ENCODE data around the gene MNX1. TPM values are rescaled to one million over a fixed set of nuclear protein-coding genes. Genes with fewer than 3 reads are reported as not detected.

The MNX1 gene
- total RNA-seq, 1 donor from 2014 or later, result not detected

DNA sequence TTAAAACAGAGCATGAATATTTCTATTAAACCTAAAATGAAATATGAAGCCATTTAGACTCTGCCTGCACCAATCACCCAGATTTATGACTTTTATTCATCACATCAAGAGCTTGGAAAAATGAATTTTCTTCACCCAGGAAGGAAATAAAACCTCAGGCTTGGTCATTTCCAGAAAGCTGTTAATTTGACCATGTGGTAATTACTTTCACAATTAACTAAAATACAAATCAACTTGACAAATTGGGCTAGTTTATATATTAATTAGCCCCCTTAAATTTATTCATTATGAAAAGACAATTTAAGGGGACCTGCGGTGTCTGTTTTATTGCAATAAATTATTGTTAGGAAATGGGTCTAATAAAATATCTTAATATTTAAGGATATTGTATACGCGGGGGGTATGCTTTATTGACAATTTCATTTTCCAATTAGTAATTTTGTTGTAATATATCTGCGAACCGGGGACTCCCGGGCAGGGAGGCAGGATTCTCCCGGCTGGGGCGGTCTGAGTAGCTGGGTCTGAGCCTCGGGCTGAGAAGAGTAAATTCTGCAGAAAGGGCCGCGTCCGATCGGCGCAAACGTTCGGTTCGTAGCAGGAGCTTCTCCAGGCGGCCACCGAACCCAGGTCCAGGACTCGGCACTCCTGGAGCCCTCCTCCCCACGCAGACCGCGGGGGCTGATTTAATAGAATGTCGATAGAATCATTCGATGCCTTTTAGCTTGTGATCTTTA, 9.4 kb upstream of the MNX1 start:
- no peaks in the 10 kb centered on the region for H3K36me3 ChIP-seq
- H3K27ac ChIP-seq (replicated peaks), result no peak overlapping the region
- H3K4me1 ChIP-seq, result peaks cover 32% of the 10 kb centered on the region
- peaks cover 100% of the 10 kb centered on the region for H3K27me3 ChIP-seq (ENCODE audit: low read depth)
- intact Hi-C loops (cut with micrococcal nuclease), result no loop called here
- TF ChIP-seq CTCF (IDR thresholded peaks at IDR 0.05; ENCODE audit: borderline replicate concordance), result no peak
- no peak overlapping the region for H3K4me3 ChIP-seq
- no peaks in the 10 kb centered on the region for H3K9me3 ChIP-seq (replicated peaks)
- no peak for DNase-seq

DNA sequence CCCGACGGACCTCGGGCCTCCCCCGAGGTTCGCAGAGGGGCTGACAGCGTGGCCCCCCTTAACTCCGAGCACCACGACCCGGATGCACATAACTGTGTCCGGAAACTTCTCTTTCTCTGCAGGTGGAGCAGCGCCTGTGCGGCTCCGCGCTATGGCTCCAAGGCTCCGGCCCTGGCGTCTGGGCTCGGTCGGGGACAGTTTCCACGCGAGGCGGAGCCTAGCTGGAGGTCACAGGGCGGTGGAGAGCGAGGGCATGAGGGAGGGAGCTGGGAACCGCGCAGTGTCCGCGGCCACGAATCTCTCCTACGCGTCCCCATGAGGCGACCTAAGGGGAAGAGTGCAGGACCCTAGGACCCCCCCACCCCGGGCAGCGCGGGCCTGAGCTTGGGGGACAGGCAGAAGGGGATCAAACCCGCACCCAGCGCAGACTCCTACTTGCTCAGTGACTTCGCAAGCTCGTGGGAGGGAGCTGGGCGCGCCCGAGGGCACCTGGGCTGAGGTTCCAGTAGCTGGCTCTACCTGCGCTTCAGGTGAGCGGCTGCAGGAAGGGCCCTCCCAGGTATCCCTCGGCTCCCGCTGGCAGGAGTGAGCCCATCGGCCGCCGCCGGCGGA, 8.6 kb upstream of the MNX1 start:
- no peak for TF ChIP-seq CTCF (IDR thresholded peaks at IDR 0.05; ENCODE audit: borderline replicate concordance)
- peaks cover 100% of the 10 kb centered on the region for H3K27me3 ChIP-seq (ENCODE audit: low read depth)
- H3K27ac ChIP-seq (replicated peaks), result no peak overlapping the region
- no peaks in the 10 kb centered on the region for H3K9me3 ChIP-seq (replicated peaks)
- DNase-seq, result no peak
- intact Hi-C loops (cut with micrococcal nuclease), result no loop called here
- no peak overlapping the region for H3K4me3 ChIP-seq
- peaks cover 32% of the 10 kb centered on the region for H3K4me1 ChIP-seq
- H3K36me3 ChIP-seq, result no peaks in the 10 kb centered on the region

GRCh38 chr7:157018328-157018996, 8.0 kb upstream of the MNX1 start:
- H3K27ac ChIP-seq (replicated peaks), result no peak overlapping the region
- H3K36me3 ChIP-seq, result no peaks in the 10 kb centered on the region
- H3K9me3 ChIP-seq (replicated peaks), result no peaks in the 10 kb centered on the region
- H3K4me3 ChIP-seq, result no peak overlapping the region
- peaks cover 100% of the 10 kb centered on the region for H3K27me3 ChIP-seq (ENCODE audit: low read depth)
- intact Hi-C loops (cut with micrococcal nuclease), result no loop called here
- TF ChIP-seq CTCF (IDR thresholded peaks at IDR 0.05; ENCODE audit: borderline replicate concordance), result no peak
- peaks cover 32% of the 10 kb centered on the region for H3K4me1 ChIP-seq
- DNase-seq, result no peak

DNA sequence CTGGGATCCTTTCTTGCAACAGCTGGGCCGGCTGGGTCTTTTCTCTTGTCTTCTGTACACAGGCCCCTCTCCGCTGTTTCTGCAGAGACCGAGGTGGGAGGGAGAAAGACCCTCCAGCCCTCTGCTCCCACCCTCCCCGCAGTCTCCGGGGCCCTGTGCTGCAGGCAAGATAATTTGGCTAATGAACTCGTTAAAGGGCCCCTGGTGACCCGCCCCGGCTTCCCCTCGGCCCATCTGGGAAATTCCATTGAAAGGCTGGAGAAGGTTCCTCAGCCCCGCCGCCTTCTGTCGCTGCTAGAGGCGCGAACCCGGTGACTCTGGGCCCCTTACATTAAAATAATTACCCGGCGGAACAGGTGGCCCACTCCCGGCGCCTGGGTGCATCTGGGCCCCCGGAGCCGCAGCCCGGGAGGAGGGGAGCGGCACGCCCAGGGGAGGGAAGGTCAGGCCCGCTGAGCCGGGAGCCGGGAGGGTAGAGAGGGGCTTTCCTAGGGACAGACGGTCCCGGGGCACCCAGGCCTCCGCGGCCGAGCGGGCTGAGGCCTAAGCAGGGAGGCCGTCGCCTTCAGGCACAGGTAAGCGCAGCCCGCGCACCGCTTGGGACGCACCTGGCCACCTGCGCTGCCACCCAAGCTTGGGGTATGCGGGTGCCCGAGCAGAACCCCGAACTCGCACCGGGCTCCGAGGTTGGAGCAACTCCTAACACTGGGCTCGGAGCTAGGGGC, 7.3 kb upstream of the MNX1 start:
- no peaks in the 10 kb centered on the region for H3K36me3 ChIP-seq
- no peak for TF ChIP-seq CTCF (IDR thresholded peaks at IDR 0.05; ENCODE audit: borderline replicate concordance)
- DNase-seq, result no peak
- no peak overlapping the region for H3K4me3 ChIP-seq
- no peak overlapping the region for H3K27ac ChIP-seq (replicated peaks)
- no peaks in the 10 kb centered on the region for H3K9me3 ChIP-seq (replicated peaks)
- H3K27me3 ChIP-seq (ENCODE audit: low read depth), result peaks cover 100% of the 10 kb centered on the region
- peaks cover 32% of the 10 kb centered on the region for H3K4me1 ChIP-seq
- intact Hi-C loops (cut with micrococcal nuclease), result no loop called here

GRCh38 chr7:157017149-157017548, 6.7 kb upstream of the MNX1 start:
- Histone ChIP-seq H3K36me3 (no peaks in the 10 kb centered on the region), H3K9me3 (replicated peaks) (no peaks in the 10 kb centered on the region), H3K4me3 (no peak overlapping the region), H3K27ac (replicated peaks) (no peak overlapping the region), H3K4me1 (peaks cover 32% of the 10 kb centered on the region), H3K27me3 (ENCODE audit: low read depth) (peaks cover 100% of the 10 kb centered on the region)
- intact Hi-C loops (cut with micrococcal nuclease), result no loop called here
- DNase-seq, result no peak
- no peak for TF ChIP-seq CTCF (IDR thresholded peaks at IDR 0.05; ENCODE audit: borderline replicate concordance)
